CD1c-positive myeloid dendritic cell (primary cell): ENCODE data around the gene ME3.
"Not testable (repeated sequence)": the region's sequence is repeated elsewhere in the genome, so short reads cannot be mapped to it uniquely, and the experiment has no call there.

Experiments used
- DNase-seq: peaks from one replicate; pipeline ENCODE4 v3.0.0-alpha.2; 2016; ENCODE audit errors: extremely low spot score

The ME3 gene

DNA sequence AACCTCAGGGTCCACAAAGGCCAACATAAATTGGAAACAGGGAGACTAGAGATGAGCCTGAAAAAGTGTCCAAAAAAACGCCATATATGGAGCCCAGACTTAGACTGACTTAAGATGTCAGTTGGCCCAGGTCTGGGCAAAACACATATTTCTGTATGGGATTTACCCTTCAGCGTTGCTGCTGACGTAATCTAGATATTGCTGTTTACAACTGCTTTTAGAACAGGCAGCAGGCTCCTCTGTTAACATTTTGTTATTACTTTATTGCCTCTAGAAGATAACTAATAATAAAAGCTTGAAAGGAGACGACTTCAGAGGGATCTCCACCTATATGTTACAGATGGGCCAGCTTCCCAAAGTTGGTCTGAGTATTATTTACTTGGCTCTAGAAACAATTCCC is 8.7 kb downstream of the ME3 start:
- no peak for DNase-seq

GRCh38 chr11:86663291-86663690 is 9.1 kb downstream of the ME3 start:
- DNase-seq: no peak

DNA sequence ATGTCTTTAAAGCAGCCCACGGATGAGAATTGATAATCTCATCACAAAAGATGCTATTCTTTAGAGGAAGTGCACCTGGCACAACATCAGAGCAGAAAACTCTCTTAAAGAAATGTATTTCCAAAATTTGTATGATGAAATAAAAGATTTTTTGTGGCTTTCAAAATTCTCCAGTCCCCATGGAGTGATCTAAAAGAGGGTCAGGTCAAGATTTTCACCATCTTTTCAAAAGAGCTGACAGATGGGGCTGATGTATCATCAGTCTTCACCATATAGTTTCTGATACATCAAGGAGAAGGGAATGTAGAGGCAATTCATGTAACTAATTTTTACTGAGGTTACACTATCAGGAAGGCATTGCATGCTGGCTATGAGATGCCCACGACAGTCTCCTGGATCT is 11.7 kb downstream of the ME3 start:
- no peak for DNase-seq

DNA sequence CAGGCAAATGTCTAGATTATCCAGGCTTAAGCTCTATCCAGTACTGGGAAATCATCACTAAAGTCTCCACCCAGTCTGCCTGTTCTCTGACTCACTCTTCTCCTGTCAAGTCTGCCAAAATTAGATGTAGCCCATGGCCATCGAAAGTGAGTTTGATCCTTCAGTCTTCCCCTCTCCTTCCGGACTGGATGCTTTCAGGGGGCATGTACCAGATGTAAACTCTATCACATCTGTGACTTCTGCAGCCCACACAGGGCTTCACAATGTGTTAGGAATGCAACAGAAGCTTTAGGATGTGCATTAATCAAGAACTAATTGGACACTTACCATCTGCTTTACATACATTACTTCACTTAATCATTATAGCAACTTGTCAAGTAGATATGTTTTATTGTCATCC is 12.3 kb downstream of the ME3 start:
- DNase-seq: no peak

GRCh38 chr11:86658534-86658933 is 13.9 kb downstream of the ME3 start:
- no peak for DNase-seq

GRCh38 chr11:86645212-86645611 is 27.2 kb downstream of the ME3 start:
- DNase-seq: not testable (repeated sequence)

- DNase-seq: no peak
Measured at GRCh38 chr11:86644291-86644690, 28.1 kb downstream of the ME3 start.

DNA sequence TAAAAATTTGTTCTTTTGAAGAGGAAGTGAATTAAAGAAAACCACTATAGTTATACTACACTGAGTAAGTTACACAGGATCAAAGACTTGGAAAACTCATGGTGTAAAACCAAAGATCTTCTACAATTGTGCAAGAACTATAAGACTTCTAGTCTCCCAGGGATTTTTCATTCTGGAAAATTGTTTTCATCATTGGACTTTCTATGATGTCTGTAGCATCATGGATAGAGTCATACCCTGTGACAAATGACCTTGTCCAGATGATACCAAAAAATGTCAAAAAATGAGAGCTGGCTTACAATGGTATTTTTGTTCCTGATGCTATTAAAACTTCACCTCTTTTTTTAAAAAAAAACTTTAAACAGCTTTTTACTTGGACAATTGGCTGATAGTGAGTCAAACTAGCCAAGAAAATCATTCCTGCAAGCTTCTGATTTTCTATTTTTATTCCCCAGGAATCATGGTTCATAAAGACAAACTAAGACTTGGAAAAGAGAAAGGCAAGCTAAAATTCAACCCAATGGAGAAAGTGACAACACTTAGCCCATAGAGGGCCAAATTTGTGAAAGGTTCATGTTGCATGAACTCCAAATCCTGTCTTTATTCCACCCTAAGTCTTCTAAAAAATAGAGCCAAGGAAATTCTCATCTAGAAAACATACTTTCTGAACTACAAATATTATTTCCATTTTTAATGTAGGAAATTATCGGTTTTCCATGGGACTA is 30.7 kb downstream of the ME3 start:
- no peak for DNase-seq

DNA sequence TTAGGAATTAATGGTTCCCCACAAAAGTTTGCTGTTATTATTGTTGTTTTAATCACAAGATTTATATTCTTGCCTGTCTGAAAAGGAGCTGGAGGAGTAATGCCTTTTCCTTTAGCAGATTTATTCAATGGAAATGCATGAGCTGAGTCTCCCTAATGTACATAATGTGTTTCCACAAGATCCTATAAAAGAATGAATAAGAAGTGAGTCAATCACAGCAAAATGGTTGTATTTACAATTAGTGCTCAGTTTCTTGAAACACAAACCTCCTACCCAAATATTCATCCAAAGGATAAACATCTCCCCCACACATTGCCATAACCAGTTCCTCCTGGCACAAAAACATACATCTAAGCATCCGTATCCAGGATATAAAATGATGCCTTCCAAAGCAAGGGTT is 33.3 kb downstream of the ME3 start:
- DNase-seq: no peak

DNA sequence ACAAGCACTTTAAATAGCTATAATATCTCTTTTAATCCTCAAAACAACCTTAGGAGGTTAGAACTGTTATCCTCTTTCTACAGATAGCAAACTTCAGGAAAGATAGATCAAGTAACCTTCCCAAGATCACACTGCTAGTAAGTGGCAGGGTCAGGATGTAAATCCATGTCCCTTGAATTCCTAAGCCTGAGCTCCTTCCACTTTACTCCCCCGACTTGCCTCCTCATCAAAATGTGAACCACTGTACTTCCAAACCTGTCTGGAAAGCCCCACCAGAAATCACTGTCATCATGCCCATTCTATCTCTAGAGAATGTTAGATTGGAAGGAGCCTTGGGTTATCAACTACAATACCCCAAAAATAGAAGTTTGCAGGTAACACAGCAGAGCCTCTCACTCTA is 33.7 kb downstream of the ME3 start:
- DNase-seq: no peak

DNA sequence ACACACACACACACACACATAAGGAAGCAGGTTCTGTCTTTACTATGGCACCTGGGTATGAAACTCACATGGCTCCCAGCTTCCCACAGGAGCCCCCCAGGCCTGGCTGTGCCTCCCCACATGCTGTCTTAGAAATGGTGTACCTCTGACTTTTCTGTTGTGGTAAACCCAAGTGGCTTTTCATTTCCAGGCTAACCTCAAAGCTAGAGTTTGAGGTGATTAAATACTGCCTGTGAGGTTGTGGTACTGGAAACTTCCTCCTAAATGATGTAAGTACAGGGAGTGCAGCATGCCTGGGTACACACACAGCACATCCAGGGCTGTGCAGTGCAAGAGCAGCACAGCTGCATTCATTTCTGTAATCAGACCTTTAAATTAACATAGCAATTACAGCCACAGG is 34.4 kb downstream of the ME3 start:
- DNase-seq: no peak

DNA sequence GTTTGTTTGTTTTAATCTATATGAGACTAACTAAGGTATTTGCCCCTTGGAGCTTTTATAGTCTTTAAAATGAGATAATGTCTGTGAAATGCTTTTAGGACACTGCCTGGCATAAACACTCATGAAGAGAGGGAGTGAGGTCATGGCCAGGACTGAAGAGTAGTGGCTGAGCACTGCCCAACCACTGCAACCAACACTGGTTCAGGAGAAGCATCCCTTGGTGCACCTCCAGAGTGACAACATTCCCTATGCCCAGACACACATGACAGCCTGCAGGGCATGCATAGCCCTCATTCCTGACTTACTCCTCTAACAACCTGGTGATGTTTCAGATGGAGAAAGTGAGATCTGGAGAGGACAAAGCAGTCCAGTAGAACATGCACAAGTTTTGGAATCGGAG is 36.1 kb downstream of the ME3 start:
- DNase-seq: no peak

DNA sequence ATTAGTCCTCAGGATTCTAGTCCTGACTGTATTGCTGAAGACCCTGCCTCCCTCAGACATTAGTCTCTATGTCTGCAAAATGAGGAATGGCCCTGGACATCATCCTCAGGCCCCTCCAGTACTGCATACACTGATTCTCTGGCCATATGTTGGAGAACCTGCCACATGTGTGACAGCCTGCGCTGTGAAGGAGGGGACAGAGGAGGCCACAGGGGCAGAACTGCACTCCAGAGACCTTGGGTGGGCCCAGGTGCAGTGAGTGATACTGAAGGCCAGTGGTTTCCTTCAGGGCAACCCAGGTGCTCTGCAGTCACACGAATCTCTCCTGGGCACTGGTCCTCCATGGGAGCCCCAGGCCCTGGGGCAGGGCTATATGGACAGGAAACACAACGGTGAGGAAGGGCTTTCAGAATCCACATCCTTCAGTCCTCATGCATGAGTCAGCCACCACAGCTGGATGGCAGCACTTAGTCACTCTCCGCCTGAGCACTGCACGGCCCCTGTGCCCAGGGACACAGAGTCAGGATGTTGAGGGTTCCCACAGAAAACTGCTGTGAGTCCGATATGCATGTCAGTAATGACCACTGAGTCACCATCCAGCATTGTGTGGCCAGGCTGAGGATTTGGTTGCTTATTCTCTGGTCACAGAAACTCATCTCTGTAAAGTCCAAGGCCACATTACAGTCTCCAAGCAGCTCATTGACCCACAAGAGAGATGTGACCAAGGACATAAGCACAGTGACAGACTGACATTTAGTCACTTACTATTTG is 39.7 kb downstream of the ME3 start:
- DNase-seq: peak; percentile 8

- no peak for DNase-seq
Measured at GRCh38 chr11:86630229-86630981, 42.0 kb downstream of the ME3 start.

- no peak for DNase-seq
Measured at GRCh38 chr11:86629045-86629706, 43.2 kb downstream of the ME3 start.

DNA sequence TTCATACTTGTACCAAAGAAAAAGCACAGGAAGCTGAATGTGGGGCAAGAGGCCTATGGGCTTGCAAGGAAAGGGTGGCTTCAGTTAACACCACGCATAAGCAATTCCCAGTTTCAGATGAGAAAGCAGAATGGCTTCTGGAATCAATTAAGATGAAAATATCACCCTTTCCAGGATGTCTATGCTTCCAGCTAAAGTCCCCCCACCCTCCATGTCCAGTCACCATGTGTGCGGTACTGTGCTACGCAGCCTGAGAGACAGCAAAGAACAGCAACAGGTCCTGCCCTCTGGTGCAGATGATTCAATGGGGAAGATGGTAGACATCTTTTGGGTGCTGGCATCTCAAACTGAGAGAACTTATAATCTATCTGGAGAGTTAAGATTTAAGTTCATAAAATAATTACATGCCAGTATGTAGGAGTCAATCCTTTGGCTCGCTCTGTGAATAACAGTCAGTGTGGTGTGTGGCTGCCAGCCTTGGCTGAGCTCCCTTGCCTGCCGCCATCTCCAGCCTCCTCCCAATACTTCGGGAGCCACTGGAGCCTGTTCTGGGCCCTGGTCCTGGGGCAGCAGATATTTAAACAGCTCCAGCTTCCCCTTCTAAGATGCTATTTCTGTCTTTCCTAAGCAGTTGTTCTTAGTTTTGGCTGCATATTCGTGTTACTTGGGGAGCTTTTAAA is 44.5 kb downstream of the ME3 start:
- no peak for DNase-seq

DNA sequence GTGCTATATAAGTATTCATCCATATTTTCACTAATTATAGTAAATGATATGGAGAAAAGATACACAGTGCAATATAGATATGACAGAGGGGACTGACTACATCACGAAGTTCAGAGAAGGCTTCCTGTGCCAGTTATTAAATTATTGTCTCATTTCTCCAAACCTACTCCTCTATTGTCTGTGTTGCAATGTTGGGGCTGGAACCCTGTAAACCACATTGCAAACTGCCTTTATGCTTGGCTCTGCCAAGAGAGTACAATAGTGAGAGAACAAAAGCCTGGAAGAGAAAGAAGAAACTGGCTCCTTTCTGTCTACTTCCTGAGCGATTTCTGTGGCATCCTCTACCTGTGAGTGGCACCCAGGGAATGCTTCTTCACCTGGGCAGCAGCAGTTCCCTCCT is 46.4 kb downstream of the ME3 start:
- no peak for DNase-seq

DNA sequence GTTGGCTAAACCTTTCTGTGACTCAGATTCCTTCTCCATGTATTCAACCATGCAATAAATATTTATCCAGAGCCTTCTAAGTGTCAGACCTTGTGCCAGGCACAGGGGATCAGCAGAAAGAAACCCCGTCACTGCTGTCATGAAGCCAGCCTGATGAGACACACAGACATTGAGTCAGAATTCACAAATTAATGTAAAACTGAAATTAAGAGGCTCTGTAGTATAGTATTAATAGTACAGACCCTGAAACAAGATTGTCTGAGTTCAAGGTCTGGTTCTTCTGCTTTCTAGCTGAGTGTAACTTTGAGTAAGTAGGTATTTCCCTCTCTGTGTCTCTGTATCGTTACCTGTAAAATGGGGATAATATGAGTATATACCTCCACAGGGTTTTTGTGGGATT is 46.9 kb downstream of the ME3 start:
- DNase-seq: no peak

- no peak for DNase-seq
Measured at GRCh38 chr11:86624366-86624765, 48.0 kb downstream of the ME3 start.

DNA sequence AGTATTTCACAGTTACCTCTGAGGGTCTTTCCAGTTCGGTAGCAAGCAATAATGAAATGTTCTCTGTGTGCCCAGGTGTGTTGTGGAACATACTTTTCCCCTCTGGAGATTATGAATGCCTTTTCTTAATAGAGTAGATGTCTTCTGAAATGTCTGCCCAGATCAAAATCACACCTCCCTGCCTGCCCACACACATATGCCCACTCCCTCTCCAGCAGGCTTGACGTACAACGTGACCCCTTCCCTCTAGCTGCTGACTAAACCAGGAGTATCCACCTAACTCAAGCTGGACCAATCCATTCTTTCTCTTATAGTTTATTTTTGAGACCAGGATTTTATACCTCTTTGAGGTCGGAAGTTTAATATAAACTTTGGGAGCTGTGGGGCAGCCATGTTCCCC is 48.7 kb downstream of the ME3 start:
- no peak for DNase-seq

DNA sequence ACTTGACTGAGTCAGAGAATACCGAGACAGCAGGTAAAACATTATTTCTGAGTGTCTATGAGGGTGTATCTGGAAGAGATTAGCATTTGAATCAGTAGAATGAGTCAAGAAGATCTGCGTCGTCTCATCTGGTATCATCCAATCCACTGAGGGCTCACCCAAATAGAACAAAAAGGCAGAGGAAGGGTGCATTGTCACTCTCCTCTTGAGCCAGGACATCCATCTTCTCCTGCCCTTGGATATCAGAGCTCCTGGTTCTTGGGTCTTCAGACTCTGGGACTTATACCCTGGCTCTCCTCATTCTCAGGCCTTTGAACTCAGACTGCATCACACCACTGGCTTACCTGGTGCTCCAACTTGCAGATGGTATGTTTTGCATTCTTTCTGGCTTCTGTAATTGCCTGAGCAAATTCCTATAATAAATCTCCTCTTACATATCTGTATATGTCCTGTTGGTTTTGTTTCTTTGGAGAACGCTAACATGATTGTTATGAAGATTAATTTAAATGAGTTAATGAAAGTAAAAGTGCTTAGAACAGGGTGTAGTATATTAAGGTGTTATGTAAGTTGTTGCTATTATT is 49.3 kb downstream of the ME3 start:
- DNase-seq: no peak
